KMS-11 (cell line): ENCODE results near the gene RBM23.
A peak's percentile ranks its signal among the peaks of the same experiment; 100 is the strongest.

Experiments
- H2AFZ ChIP-seq: fragments of 200-600 bp; sonication (generic); 2 replicates; pipeline ENCODE4 v1.6.1; 2016; ENCODE audit warnings: antibody characterized with exemption, mixed run types, low read depth
- H3K27ac ChIP-seq: fragments of 200-600 bp; sonication (generic); 2 replicates; pipeline ENCODE4 v1.6.1; 2016; ENCODE audit warnings: mild to moderate bottlenecking, mixed run types
- H3K27me3 ChIP-seq: fragments of 200-600 bp; sonication (generic); 2 replicates; pipeline ENCODE4 v1.6.1; 2017; ENCODE audit warnings: mild to moderate bottlenecking, low read depth, mixed run types, moderate library complexity; ENCODE audit not compliant: insufficient read depth
- H3K36me3 ChIP-seq: fragments of 200-600 bp; sonication (generic); 2 replicates; pipeline ENCODE4 v1.6.1; 2017; ENCODE audit warnings: mild to moderate bottlenecking, mixed run types; ENCODE audit not compliant: insufficient read depth
- H3K4me1 ChIP-seq: fragments of 200-600 bp; sonication (generic); 2 replicates; pipeline ENCODE4 v1.6.1; 2016; ENCODE audit warnings: mild to moderate bottlenecking, low read depth, mixed run types; ENCODE audit not compliant: poor library complexity, severe bottlenecking
- H3K4me2 ChIP-seq: fragments of 200-600 bp; sonication (generic); 2 replicates; pipeline ENCODE4 v1.7.0; 2016; ENCODE audit warnings: mild to moderate bottlenecking, mixed run types
- H3K4me3 ChIP-seq: fragments of 200-600 bp; sonication (generic); IDR thresholded peaks from 2 replicates; pipeline ENCODE4 v1.6.1; 2017; ENCODE audit warnings: low read depth, low read length, mixed read lengths; ENCODE audit not compliant: insufficient read depth
- H3K79me2 ChIP-seq: fragments of 200-600 bp; sonication (generic); 2 replicates; pipeline ENCODE4 v1.6.1; 2016; ENCODE audit warnings: low read depth, mixed run types; ENCODE audit not compliant: insufficient read depth
- H3K9ac ChIP-seq: fragments of 200-600 bp; sonication (generic); 2 replicates; pipeline ENCODE4 v1.6.1; 2016; ENCODE audit warnings: mild to moderate bottlenecking, mixed run types
- H4K20me1 ChIP-seq: fragments of 200-600 bp; sonication (generic); 2 replicates; pipeline ENCODE4 v1.6.1; 2016; ENCODE audit warnings: mild to moderate bottlenecking, mixed run types; ENCODE audit not compliant: insufficient read depth
- CTCF ChIP-seq: fragments of 200-600 bp; sonication (generic); conservative IDR thresholded peaks from 2 replicates; pipeline ENCODE4 v1.6.1; 2017; ENCODE audit warnings: low read depth, mild to moderate bottlenecking, antibody characterized with exemption, low read length, moderate library complexity, mixed read lengths

The RBM23 gene

GRCh38 chr14:22910916-22911315 is 8.0 kb downstream of the RBM23 start:
- H2AFZ ChIP-seq, result no peak overlapping the region
- H3K36me3 ChIP-seq, result no peaks in the 10 kb centered on the region
- no peak overlapping the region for H3K4me3 ChIP-seq
- no peak overlapping the region; the same call in 1 of the 2 replicates for H3K4me2 ChIP-seq
- peaks cover 50% of the 10 kb centered on the region for H3K4me1 ChIP-seq
- no peak overlapping the region for H3K9ac ChIP-seq
- peaks cover 53% of the 10 kb centered on the region; the same call in 1 of the 2 replicates for H3K79me2 ChIP-seq
- TF ChIP-seq CTCF, result no peak
- no peak overlapping the region for H3K27ac ChIP-seq
- no peaks in the 10 kb centered on the region for H4K20me1 ChIP-seq
- H3K27me3 ChIP-seq, result no peaks in the 10 kb centered on the region

- Histone ChIP-seq H3K4me2 (peak overlapping the region; percentile 66), H4K20me1 (no peaks in the 10 kb centered on the region), H3K9ac (peak overlapping the region; percentile 42; the same call in 1 of the 2 replicates), H3K4me3 (no peak overlapping the region), H3K4me1 (peaks cover 47% of the 10 kb centered on the region), H3K36me3 (no peaks in the 10 kb centered on the region), H3K79me2 (peaks cover 33% of the 10 kb centered on the region; the same call in 1 of the 2 replicates), H3K27me3 (no peaks in the 10 kb centered on the region), H2AFZ (no peak overlapping the region), H3K27ac (peak overlapping the region; percentile 76)
- no peak for TF ChIP-seq CTCF
Observed at GRCh38 chr14:22908601-22909000, 10.3 kb downstream of the RBM23 start.

GRCh38 chr14:22907429-22907828 is 11.5 kb downstream of the RBM23 start:
- Histone ChIP-seq H3K36me3 (no peaks in the 10 kb centered on the region), H2AFZ (no peak overlapping the region), H3K27ac (peak overlapping the region; percentile 76; the same call in 1 of the 2 replicates), H3K4me2 (no peak overlapping the region), H3K27me3 (no peaks in the 10 kb centered on the region), H3K9ac (no peak overlapping the region), H3K4me1 (peaks cover 44% of the 10 kb centered on the region), H4K20me1 (no peaks in the 10 kb centered on the region), H3K79me2 (peaks cover 22% of the 10 kb centered on the region; the same call in 1 of the 2 replicates), H3K4me3 (no peak overlapping the region)
- TF ChIP-seq CTCF, result no peak

GRCh38 chr14:22906073-22906472 is 12.9 kb downstream of the RBM23 start:
- Histone ChIP-seq H3K4me3 (no peak overlapping the region), H3K4me1 (peaks cover 31% of the 10 kb centered on the region), H3K27ac (no peak overlapping the region), H3K36me3 (no peaks in the 10 kb centered on the region), H3K79me2 (peaks cover 8% of the 10 kb centered on the region; the same call in 1 of the 2 replicates), H4K20me1 (no peaks in the 10 kb centered on the region), H3K27me3 (no peaks in the 10 kb centered on the region), H3K9ac (no peak overlapping the region), H2AFZ (no peak overlapping the region), H3K4me2 (no peak overlapping the region)
- no peak for TF ChIP-seq CTCF
